SK-N-SH (cell line): Measurements from ENCODE around the gene FFAR2. TPM values are rescaled to one million over a fixed set of nuclear protein-coding genes. Genes with fewer than 3 reads are reported as not detected.

Experiments
- CTCF ChIA-PET: fragments of 300-600, 350-600 bp; formaldehyde crosslinking; extraction: SDS; loops from one replicate; lab custom pipeline; 2021; lab: Yijun Ruan, JAX
- POLR2A ChIA-PET: fragments of 350-600 bp; sonication (Branson Sonifier 250); formaldehyde crosslinking; extraction: SDS; loops from one replicate; lab custom pipeline; 2020; ENCODE audit warnings: antibody characterized with exemption, inconsistent platforms; lab: Yijun Ruan, JAX
- DNase-seq: peaks from one replicate; pipeline ENCODE4 v3.0.0; 2012
- H2AFZ ChIP-seq: fragments of 200-600 bp; sonication (generic); 2 replicates; pipeline ENCODE4 v1.8.1; 2016; ENCODE audit warnings: antibody characterized with exemption, mild to moderate bottlenecking, low read depth
- H3F3A ChIP-seq: fragments of 200-600 bp; sonication (generic); replicated peaks from 2 replicates; pipeline ENCODE3; 2016; ENCODE audit warnings: antibody characterized with exemption, mild to moderate bottlenecking; ENCODE audit not compliant: insufficient read depth
- H3K27ac ChIP-seq, 2 experiments: fragments of 200-500 bp in 1 of 2; fragments of 200-600 bp in 1 of 2; sonication (Bioruptor generic) in 1 of 2; sonication (generic), shearing (Covaris generic) in 1 of 2; 2 replicates each; pipeline versions ENCODE4 v1.5.1 to v1.6.1; 2014 to 2016; ENCODE audit warnings: low read depth in 2 of 2, inconsistent platforms in 1 of 2, low read length in 1 of 2, mild to moderate bottlenecking in 1 of 2, mixed read lengths in 1 of 2
- H3K27me3 ChIP-seq: fragments of 200-600 bp; sonication (generic), shearing (Covaris generic); 2 replicates; pipeline ENCODE4 v1.6.1; 2016; ENCODE audit warnings: mixed run types; ENCODE audit not compliant: insufficient read depth
- H3K36me3 ChIP-seq, 2 experiments: fragments of 200-500 bp in 1 of 2; fragments of 200-600 bp in 1 of 2; sonication (Bioruptor generic) in 1 of 2; sonication (generic) in 1 of 2; replicated peaks in 1 of 2; 2 replicates each; pipeline versions ENCODE3 to v1.5.1; 2014 to 2016; ENCODE audit warnings: low read length in 1 of 2, mild to moderate bottlenecking in 1 of 2; ENCODE audit not compliant: insufficient read depth in 2 of 2, control insufficient read depth in 1 of 2
- H3K4me1 ChIP-seq, 2 experiments: fragments of 200-500 bp in 1 of 2; fragments of 200-600 bp in 1 of 2; sonication (Bioruptor generic) in 1 of 2; sonication (generic), shearing (Covaris generic) in 1 of 2; 2 replicates each; pipeline versions ENCODE4 v1.5.1 to v1.6.1; 2014 to 2016; ENCODE audit warnings: low read depth in 1 of 2, low read length in 1 of 2, mixed run types in 1 of 2; ENCODE audit not compliant: insufficient read depth in 2 of 2, control insufficient read depth in 1 of 2
- H3K4me2 ChIP-seq: fragments of 200-600 bp; sonication (generic), shearing (Covaris generic); 2 replicates; pipeline ENCODE4 v1.6.1; 2017; ENCODE audit warnings: mixed run types
- H3K4me3 ChIP-seq, 2 experiments: fragments of 200-500 bp in 1 of 2; fragments of 200-600 bp in 1 of 2; sonication (Bioruptor generic) in 1 of 2; sonication (generic), shearing (Covaris generic) in 1 of 2; 2 replicates each; pipeline versions ENCODE4 v1.5.1 to v1.8.1; 2014 to 2016; ENCODE audit warnings: low read depth in 2 of 2, inconsistent platforms in 1 of 2, low read length in 1 of 2, mild to moderate bottlenecking in 1 of 2, mixed read lengths in 1 of 2, moderate library complexity in 1 of 2
- H3K79me2 ChIP-seq: fragments of 200-600 bp; sonication (generic); 2 replicates; pipeline ENCODE4 v1.8.1; 2017; ENCODE audit warnings: mild to moderate bottlenecking; ENCODE audit not compliant: insufficient read depth
- H3K9ac ChIP-seq: fragments of 200-600 bp; sonication (generic); 2 replicates; pipeline ENCODE4 v1.6.1; 2017; ENCODE audit warnings: mixed run types
- H3K9me2 ChIP-seq: fragments of 200-600 bp; sonication (generic); 2 replicates; pipeline ENCODE4 v1.6.1; 2017; ENCODE audit warnings: mixed run types
- H3K9me3 ChIP-seq: fragments of 200-600 bp; sonication (generic); 2 replicates; pipeline ENCODE4 v1.6.1; 2017; ENCODE audit warnings: mixed run types, mild to moderate bottlenecking, moderate library complexity
- H4K20me1 ChIP-seq: fragments of 200-600 bp; sonication (generic); 2 replicates; pipeline ENCODE4 v1.6.1; 2017; ENCODE audit warnings: mild to moderate bottlenecking, mixed run types; ENCODE audit not compliant: insufficient read depth
- ELF1 ChIP-seq: IDR thresholded peaks from 2 replicates; pipeline ENCODE4 v1.4.0; 2012
- FOSL2 ChIP-seq: IDR thresholded peaks from 2 replicates; pipeline ENCODE4 v1.4.0; 2012; ENCODE audit warnings: low read depth, mild to moderate bottlenecking, moderate library complexity, borderline replicate concordance
- FOXJ3 ChIP-seq: sonication (generic); formaldehyde crosslinking; IDR thresholded peaks from 2 replicates; pipeline ENCODE4 v1.5.1; 2020; ENCODE audit warnings: mild to moderate bottlenecking, missing genetic modification reagents
- GATA2 ChIP-seq: sonication (generic); formaldehyde crosslinking; IDR thresholded peaks from 2 replicates; pipeline ENCODE4 v1.5.0; 2020; ENCODE audit warnings: mild to moderate bottlenecking, missing genetic modification reagents
- JUND ChIP-seq: IDR thresholded peaks from 2 replicates; pipeline ENCODE4 v1.4.0; 2012
- RCOR1 ChIP-seq: fragments of 150-350 bp; IDR thresholded peaks from 2 replicates; pipeline ENCODE4 v1.6.1; 2017; ENCODE audit warnings: antibody characterized with exemption, low read length
- RFX5 ChIP-seq: IDR thresholded peaks from 2 replicates; pipeline ENCODE4 v1.6.1; 2012; ENCODE audit warnings: mild to moderate bottlenecking, improper control_type of control experiment, low read length
- SMC3 ChIP-seq: IDR thresholded peaks from 2 replicates; pipeline ENCODE4 v1.6.1; 2012; ENCODE audit warnings: low read depth, low read length, improper control_type of control experiment
- TAF1 ChIP-seq: IDR thresholded peaks from 2 replicates; pipeline ENCODE4 v1.6.1; 2012; ENCODE audit warnings: low read depth, mild to moderate bottlenecking, low read length, moderate library complexity, borderline replicate concordance
- YY1 ChIP-seq: IDR thresholded peaks from 2 replicates; pipeline ENCODE4 v1.4.0; 2012; ENCODE audit warnings: low read depth, mild to moderate bottlenecking
- WGBS: methylation state at CpG from one replicate; pipeline ENCODE4 v1.1.6; 2017; ENCODE audit warnings: low lambda C conversion rate; 5-methylcytosine and 5-hydroxymethylcytosine counted together
- polyA plus RNA-seq, 3 experiments: library from polyadenylated mRNA; depleted of rRNA; stranded (reverse); fragments of >200 nt; gene quantifications; 2 replicates each; pipeline ENCODE4 v1.2.3, GENCODE V29; 2012
- TF ChIP-seq, protein P1 (sequence below): IDR thresholded peaks from 2 replicates; pipeline ENCODE4; 2012
- TF ChIP-seq, protein P2 (sequence below): fragments of 150-350 bp; IDR thresholded peaks from 2 replicates; pipeline ENCODE4 v1.6.1; 2016; ENCODE audit warnings: mild to moderate bottlenecking, low read depth, low read length

The FFAR2 gene
- polyA plus RNA-seq, 1 of the 3 experiments (the other 2 are of a cell fraction), result not detected

DNA sequence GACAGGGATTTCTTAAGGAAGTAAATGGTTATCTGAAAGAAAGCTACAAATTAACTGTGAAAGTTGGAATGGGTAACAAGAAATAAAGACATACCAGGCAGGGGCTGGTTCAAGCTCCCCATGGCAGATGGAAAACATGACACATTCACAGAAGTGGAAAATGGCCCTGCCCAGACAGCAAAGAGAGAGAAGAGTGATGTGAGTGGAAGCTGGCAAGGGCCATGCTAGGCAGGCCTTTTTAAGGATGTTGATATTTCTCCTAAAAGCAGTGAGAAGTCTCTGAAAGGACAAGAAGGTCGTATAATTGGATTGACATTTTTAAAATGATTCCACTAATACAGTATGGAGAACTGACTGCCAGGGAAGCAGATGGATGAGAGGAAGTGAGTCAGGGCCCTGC is 3.3 kb upstream of the FFAR2 start:
- Histone ChIP-seq H3K9ac (no peak overlapping the region), H3K36me3 (no peaks in the 10 kb centered on the region), H3K79me2 (no peaks in the 10 kb centered on the region), H3K4me3 (no peak overlapping the region), H3K4me1 (peaks cover 0 to 4% of the 10 kb centered on the region in 2 experiments; a peak in 1 of 4 replicates), H3K27ac (no peak overlapping the region), H3K9me2 (no peaks in the 10 kb centered on the region), H2AFZ (no peak overlapping the region), H3K9me3 (no peaks in the 10 kb centered on the region), H4K20me1 (no peaks in the 10 kb centered on the region), H3K4me2 (no peak overlapping the region), H3F3A (no peaks in the 10 kb centered on the region), H3K27me3 (peaks cover 62% of the 10 kb centered on the region)
- no peak for TF ChIP-seq SMC3
- no peak for TF ChIP-seq RFX5
- TF ChIP-seq YY1, result no peak
- TF ChIP-seq ELF1, result no peak
- TF ChIP-seq, protein P1, sequence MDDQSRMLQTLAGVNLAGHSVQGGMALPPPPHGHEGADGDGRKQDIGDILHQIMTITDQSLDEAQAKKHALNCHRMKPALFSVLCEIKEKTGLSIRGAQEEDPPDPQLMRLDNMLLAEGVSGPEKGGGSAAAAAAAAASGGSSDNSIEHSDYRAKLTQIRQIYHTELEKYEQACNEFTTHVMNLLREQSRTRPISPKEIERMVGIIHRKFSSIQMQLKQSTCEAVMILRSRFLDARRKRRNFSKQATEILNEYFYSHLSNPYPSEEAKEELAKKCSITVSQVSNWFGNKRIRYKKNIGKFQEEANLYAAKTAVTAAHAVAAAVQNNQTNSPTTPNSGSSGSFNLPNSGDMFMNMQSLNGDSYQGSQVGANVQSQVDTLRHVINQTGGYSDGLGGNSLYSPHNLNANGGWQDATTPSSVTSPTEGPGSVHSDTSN, result no peak
- no peak for TF ChIP-seq RCOR1
- no peak for TF ChIP-seq TAF1
- no peak for TF ChIP-seq FOXJ3 (CRISPR knock-in tag)
- no peak for TF ChIP-seq GATA2 (CRISPR knock-in tag)
- DNase-seq, result no peak
- ChIA-PET CTCF (interaction anchor here (0.9 to 1.4 kb wide), 2 partner anchors 50 to 92 kb away, joined by 3 read pairs; no protein-coding TSS in a partner anchor), POLR2A (no interaction called here)
- 20% methylated on average over 1 of the region's 1 CpG for WGBS

DNA sequence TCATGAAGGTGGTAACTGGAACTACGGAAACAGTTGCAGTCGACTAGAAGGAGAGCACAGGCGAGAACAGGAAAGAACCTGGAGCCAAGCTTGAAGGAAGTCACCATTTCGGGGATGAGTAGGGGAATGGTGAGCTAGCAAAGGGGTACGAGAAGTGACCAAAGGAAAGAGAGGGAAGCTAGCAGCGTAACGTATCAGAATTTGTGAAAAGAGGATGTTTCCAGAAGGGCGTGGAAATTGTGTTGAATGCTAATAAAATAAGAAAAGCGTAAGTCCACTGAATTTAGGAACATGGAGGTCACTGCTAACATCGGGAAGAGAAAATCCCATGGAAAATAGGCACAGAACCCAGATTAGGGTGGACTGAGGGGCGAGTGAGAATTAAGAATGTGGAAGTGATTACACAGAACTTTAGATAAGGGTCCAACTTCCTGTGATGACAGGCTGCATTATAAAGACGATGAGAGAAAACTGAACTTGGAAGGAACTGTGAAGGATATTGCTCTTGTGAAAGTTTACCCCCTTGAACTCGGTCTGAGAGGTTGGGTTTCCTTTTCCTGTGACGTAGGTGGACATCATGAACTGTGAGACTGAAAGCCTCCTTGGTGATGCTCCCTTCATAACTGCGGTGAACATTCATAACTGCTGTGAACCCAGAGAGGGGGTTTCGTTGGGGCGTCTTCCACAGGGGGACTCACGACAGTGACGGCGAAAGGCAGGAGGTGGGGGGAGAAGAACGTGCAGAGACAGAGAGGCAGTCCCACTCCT is 2.0 kb upstream of the FFAR2 start:
- H4K20me1 ChIP-seq, result no peaks in the 10 kb centered on the region
- peaks cover 74% of the 10 kb centered on the region for H3K27me3 ChIP-seq
- ChIA-PET POLR2A (no interaction called here), CTCF (no interaction called here)
- 29% methylated on average over 21 of the region's 21 CpGs for WGBS
- no peak overlapping the region for H3K27ac ChIP-seq
- no peak for DNase-seq
- H3K79me2 ChIP-seq, result no peaks in the 10 kb centered on the region
- H3K9ac ChIP-seq, result no peak overlapping the region
- no peak overlapping the region for H3K4me3 ChIP-seq
- no peaks in the 10 kb centered on the region for H3K9me3 ChIP-seq
- no peak overlapping the region for H3K4me2 ChIP-seq
- H3K4me1 ChIP-seq, result peaks cover 0 to 4% of the 10 kb centered on the region in 2 experiments; a peak in 1 of 4 replicates
- no peak overlapping the region for H2AFZ ChIP-seq
- H3F3A ChIP-seq, result no peaks in the 10 kb centered on the region
- no peaks in the 10 kb centered on the region for H3K36me3 ChIP-seq
- TF ChIP-seq, protein P2, sequence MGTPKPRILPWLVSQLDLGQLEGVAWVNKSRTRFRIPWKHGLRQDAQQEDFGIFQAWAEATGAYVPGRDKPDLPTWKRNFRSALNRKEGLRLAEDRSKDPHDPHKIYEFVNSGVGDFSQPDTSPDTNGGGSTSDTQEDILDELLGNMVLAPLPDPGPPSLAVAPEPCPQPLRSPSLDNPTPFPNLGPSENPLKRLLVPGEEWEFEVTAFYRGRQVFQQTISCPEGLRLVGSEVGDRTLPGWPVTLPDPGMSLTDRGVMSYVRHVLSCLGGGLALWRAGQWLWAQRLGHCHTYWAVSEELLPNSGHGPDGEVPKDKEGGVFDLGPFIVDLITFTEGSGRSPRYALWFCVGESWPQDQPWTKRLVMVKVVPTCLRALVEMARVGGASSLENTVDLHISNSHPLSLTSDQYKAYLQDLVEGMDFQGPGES, result no peak
- TF ChIP-seq FOSL2 (no peak), JUND (no peak)
- no peaks in the 10 kb centered on the region for H3K9me2 ChIP-seq
